Lower leg skin (tissue), 3 donors: ENCODE results near the gene LIF.

Experiments used
- POLR2A ChIP-seq, 2 donors: fragments of 450-650 bp; IDR thresholded peaks; one replicate each; pipeline ENCODE4 v1.6.1; 2016 to 2017; ENCODE audit warnings: antibody characterized with exemption in 2 of 2, mild to moderate bottlenecking in 1 of 2, moderate library complexity in 1 of 2
- TF ChIP-seq, protein P1 (sequence below), 3 donors: fragments of 450-650 bp; IDR thresholded peaks; one replicate each; pipeline ENCODE4 v1.5.1; 2016; ENCODE audit warnings: antibody characterized with exemption in 3 of 3, mild to moderate bottlenecking in 3 of 3, moderate library complexity in 2 of 3

DNA sequence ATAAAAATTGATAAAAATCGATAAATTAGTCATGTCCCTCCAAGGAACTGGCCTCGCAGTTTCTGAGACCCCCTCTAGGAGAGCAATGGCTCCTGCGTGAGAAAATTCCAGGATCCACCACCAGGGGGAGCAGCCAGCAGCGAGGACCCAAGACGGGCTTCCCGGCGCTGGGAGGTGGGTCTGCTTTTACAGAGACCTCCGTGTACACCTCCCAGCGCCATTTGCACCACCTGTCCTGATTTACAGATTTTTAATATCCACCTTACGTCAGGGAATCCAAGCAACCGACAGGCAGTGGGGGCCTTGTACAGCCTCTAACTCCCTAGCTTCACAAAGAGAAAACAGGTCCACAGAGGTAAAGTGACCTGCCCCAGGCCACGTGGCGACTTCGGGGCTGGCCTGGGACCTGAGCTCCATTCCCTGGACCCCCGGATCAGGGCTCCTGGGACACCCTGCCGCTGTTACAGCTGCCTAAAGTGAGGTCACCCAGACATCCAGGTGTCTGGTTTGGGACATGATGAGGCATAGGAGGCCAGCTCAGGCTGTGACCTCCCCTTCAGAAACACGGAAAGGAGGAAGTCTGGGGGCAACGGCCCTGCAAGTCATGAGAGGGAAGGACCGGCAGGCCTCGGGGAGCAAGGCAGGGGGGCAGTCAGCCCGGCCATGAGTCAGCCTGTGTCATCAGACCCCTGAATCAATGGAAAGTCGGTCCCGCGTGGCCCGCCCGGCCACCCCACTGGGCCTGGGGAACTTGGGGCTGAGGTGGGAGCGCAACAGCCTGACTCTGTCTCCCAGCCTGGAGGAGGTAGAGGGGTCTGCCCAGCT lies 16.6 kb upstream of the LIF start:
- TF ChIP-seq, protein P1, sequence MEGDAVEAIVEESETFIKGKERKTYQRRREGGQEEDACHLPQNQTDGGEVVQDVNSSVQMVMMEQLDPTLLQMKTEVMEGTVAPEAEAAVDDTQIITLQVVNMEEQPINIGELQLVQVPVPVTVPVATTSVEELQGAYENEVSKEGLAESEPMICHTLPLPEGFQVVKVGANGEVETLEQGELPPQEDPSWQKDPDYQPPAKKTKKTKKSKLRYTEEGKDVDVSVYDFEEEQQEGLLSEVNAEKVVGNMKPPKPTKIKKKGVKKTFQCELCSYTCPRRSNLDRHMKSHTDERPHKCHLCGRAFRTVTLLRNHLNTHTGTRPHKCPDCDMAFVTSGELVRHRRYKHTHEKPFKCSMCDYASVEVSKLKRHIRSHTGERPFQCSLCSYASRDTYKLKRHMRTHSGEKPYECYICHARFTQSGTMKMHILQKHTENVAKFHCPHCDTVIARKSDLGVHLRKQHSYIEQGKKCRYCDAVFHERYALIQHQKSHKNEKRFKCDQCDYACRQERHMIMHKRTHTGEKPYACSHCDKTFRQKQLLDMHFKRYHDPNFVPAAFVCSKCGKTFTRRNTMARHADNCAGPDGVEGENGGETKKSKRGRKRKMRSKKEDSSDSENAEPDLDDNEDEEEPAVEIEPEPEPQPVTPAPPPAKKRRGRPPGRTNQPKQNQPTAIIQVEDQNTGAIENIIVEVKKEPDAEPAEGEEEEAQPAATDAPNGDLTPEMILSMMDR (IDR thresholded peaks at IDR 0.05): peak in 2 of 3 donors; percentile 68 to 97
- no peak for TF ChIP-seq POLR2A (IDR thresholded peaks at IDR 0.05)
